Esophagus (tissue), 2 donors: Measurements from ENCODE around the gene SYTL3. TPM values are rescaled to one million over a fixed set of nuclear protein-coding genes. Genes with fewer than 3 reads are reported as not detected.

ENCODE experiments used
- H3K27ac ChIP-seq, 2 donors: one replicate each; pipeline ENCODE4 v1.5.1; 2013; ENCODE audit warnings: low read depth in 2 of 2, mild to moderate bottlenecking in 2 of 2, inconsistent platforms in 1 of 2, low read length in 1 of 2, moderate library complexity in 1 of 2
- H3K27me3 ChIP-seq, 2 donors: one replicate each; pipeline ENCODE4 v1.6.1; 2013; ENCODE audit warnings: low read length in 2 of 2, control low read depth in 1 of 2, mild to moderate bottlenecking in 1 of 2; ENCODE audit not compliant: insufficient read depth in 2 of 2, control insufficient read depth in 1 of 2
- H3K36me3 ChIP-seq, 2 donors: one replicate each; pipeline ENCODE4 v1.6.1; 2013; ENCODE audit warnings: low read length in 1 of 2; ENCODE audit not compliant: control insufficient read depth in 2 of 2, insufficient read depth in 2 of 2
- H3K4me1 ChIP-seq, 2 donors: one replicate each; pipeline ENCODE4 v1.6.1; 2013; ENCODE audit warnings: low read length in 1 of 2; ENCODE audit not compliant: control insufficient read depth in 2 of 2, insufficient read depth in 2 of 2
- H3K4me3 ChIP-seq, 2 donors: one replicate each; pipeline ENCODE4 v1.5.1; 2013; ENCODE audit warnings: low read length in 2 of 2, mild to moderate bottlenecking in 2 of 2, low read depth in 1 of 2, moderate library complexity in 1 of 2
- H3K9me3 ChIP-seq, 2 donors: one replicate each; pipeline ENCODE4 v1.6.1; 2013; ENCODE audit warnings: mild to moderate bottlenecking in 2 of 2, low read depth in 1 of 2, low read length in 1 of 2, moderate library complexity in 1 of 2; ENCODE audit not compliant: control insufficient read depth in 2 of 2, insufficient read depth in 1 of 2
- WGBS, 2 donors: extraction: QIAGEN DNeasy Blood & Tissue Kit; methylation state at CpG; one replicate each; pipeline ENCODE4 v1.1.7; 2013; 5-methylcytosine and 5-hydroxymethylcytosine counted together
- polyA plus RNA-seq, 2 donors: library from polyadenylated mRNA; stranded (reverse); fragments of 200-250 nt; gene quantifications; one replicate each; pipeline ENCODE4 v1.2.3, GENCODE V29; 2013
- donor health status: healthy with polysubstance abuse.
- donor health status: Bipolar disorder and iron deficiency.

Gene SYTL3
- polyA plus RNA-seq, 2 donors, result 2.4 to 2.6 TPM

DNA sequence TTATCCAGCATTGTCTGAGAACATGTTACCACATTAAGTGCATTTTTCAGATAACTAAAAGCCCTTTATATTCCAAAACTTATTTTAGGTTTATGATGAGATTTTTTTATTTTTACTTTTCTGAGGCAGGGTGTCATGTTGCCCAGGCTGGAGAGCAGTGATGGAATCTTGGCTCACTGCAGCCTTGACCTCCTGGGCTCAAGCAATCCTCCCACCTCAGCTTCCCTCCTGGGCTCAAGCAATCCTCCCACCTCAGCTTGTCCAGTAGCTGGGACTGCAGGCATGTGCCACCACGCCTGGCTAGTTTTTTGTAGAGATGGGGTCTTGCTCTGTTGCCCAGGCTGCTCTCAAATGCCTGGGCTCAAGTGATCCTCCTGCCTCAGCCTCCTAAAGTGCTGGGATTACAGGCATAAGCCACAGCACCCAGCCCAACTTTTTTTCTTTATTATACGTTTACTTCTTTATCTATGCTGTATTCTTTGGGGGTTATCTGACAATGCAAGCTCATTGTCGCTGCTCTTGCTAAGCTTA lies 11.5 kb upstream of the SYTL3 start:
- peaks cover 0 to 2% of the 10 kb centered on the region in 2 donors for H3K4me1 ChIP-seq
- no peaks in the 10 kb centered on the region for H3K27me3 ChIP-seq
- no peaks in the 10 kb centered on the region for H3K9me3 ChIP-seq
- no peak overlapping the region for H3K27ac ChIP-seq
- WGBS, 2 donors, result 73 to 90% methylated on average over 3 of the region's 3 CpGs
- H3K4me3 ChIP-seq, result no peak overlapping the region
- H3K36me3 ChIP-seq, result peaks cover 0 to 16% of the 10 kb centered on the region in 2 donors

DNA sequence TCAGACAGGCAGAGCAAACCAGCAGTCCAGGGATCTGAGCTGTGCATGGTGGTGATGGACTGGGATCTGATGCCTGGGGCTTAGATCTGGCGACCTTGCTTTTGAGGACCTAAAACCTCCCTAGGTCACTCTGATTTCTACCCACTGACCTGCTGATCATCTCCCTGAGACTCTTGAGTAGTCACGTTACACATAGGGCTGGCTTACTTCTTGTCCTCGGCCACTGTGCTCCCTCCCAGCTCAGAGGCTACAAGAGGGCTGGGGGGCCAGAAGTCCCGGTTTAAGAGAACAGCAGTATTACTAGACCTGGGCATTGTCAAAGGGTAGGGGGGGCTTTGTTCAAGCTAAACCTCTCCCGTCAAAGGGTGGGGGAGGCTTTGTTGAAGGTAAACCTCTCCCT lies 10.8 kb upstream of the SYTL3 start:
- Histone ChIP-seq H3K27me3 (no peaks in the 10 kb centered on the region), H3K4me1 (peaks cover 0 to 2% of the 10 kb centered on the region in 2 donors), H3K27ac (no peak overlapping the region), H3K4me3 (no peak overlapping the region), H3K9me3 (no peaks in the 10 kb centered on the region), H3K36me3 (peaks cover 0 to 16% of the 10 kb centered on the region in 2 donors)
- 88% methylated on average over 5 of the region's 5 CpGs for WGBS, 2 donors

DNA sequence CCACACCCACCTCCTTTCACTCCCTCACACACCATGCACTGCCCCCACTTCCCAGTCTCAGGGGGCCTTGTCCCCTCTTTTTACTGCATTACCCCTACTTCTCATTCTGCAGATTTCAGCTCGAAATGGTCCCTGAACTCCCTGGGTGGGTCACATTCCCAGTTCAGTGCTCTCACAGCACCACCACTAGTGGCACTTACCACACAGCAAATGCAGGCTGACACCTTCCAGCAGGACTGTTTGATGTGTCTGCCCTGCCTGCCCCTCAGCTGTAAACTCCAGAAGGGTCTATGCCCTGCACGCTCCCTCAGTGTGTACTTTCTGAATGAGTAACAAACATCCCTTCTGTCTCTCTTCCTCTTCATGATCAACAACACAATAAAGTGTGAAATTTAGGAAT lies 9.3 kb upstream of the SYTL3 start:
- Histone ChIP-seq H3K27ac (no peak overlapping the region), H3K9me3 (no peaks in the 10 kb centered on the region), H3K27me3 (no peaks in the 10 kb centered on the region), H3K36me3 (peaks cover 0 to 16% of the 10 kb centered on the region in 2 donors), H3K4me1 (peaks cover 0 to 2% of the 10 kb centered on the region in 2 donors), H3K4me3 (no peak overlapping the region)
- WGBS, 2 donors, result 88 to 91% methylated on average over 2 of the region's 2 CpGs

DNA sequence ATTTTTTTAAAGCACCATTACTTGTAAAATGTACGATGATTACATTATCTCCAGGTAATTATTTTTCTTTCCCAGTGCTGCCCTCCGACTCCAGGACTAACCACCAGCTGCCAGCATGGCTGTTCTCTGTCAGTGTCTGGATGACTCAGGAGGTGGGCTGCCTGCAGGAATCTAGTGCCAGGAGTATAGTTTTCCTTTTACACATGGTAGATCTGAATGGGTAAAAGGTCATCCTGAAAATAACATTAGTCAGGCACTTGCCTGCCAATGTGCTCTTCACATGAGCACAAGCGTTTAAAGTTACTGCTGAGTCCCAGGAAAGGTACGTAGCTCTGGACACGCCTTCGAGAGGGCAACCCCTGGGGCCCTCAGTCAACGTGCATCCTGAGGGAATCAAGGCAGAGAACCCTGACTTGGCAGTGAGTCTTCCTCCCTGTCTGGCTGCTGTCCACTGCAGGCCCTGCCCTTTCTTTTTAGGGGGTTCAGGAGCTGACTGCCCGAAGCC lies 7.7 kb upstream of the SYTL3 start:
- Histone ChIP-seq H3K36me3 (peaks cover 0 to 11% of the 10 kb centered on the region in 2 donors), H3K27me3 (no peaks in the 10 kb centered on the region), H3K4me1 (peaks cover 0 to 2% of the 10 kb centered on the region in 2 donors), H3K9me3 (no peaks in the 10 kb centered on the region), H3K4me3 (peak overlapping the region in 1 of 2 donors; percentile 12), H3K27ac (peak overlapping the region; percentile 77 to 83)
- WGBS, 2 donors, result 36 to 37% methylated on average over 8 of the region's 8 CpGs

DNA sequence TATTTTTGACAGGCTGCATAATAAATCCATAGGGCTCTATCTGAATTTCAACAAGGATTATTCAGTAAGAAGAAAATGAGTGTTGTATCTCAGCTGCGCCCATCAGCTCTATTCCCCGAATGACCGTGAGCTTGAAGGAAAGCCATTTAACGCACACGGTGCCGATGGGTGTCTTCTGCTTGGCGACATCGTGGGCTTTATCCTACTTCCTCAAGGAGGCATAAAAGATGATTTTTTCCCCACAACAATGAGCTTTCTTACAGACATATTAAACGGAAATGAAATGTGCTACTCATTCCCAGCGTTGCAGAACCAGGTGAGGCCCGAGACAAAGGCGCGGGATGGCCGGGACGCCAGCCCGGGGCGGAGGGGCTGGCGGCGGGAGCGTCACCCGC lies 6.0 kb upstream of the SYTL3 start:
- no peaks in the 10 kb centered on the region for H3K9me3 ChIP-seq
- peak overlapping the region; percentile 71 to 99 for H3K4me3 ChIP-seq
- H3K27me3 ChIP-seq, result no peaks in the 10 kb centered on the region
- H3K36me3 ChIP-seq, result peaks cover 0 to 7% of the 10 kb centered on the region in 2 donors
- H3K4me1 ChIP-seq, result peaks cover 0 to 2% of the 10 kb centered on the region in 2 donors
- WGBS, 2 donors, result 1% methylated on average over 21 of the region's 21 CpGs
- peak overlapping the region; percentile 97 to 99 for H3K27ac ChIP-seq

DNA sequence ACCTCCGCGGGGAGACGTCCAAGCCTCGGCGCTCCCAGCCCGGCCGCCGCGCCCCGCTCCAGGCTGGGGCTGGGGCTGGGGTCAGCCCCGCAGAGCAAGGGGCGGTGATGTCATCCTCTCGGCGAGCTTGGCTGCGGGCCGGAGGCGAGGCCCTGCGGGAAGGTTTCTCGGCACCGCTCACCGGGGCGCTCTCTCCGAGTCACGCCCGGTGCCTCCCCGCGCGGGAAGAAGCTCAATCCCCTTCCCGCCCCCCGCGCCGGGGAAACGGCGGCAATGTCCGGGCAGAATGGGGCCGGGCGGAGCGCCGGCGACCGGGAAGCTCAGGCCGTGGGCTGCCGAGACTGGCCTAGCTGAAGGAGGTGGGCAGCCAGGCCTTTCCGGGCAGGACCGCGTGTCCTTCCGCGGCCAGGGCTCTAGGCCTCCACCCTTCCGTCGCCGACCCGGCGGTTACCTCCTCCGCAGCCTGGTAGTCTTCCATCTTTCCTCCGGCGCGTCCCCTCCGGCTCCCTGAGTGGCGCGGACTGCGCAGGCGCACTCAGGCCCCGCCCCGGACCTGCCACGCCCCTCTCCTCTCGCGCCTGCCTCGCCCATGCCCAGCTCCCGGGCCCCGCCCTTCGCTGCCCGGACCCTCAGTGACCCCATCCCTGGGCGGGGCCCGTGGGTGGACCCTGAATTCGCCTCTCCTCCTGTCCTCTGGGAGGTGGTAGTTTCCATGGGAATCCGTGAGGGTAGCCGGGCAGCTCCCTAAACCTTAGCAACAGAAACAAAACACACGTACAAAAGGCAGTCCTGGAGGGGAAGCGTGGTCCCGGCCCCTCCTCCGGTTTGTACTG lies 5.4 kb upstream of the SYTL3 start, which contains the start of gene DYNLT1:
Gene DYNLT1 (minus strand): TSS at position 513 of the 833 bp plus-strand sequence. CDS start 35 bp downstream, at position 478.
- Histone ChIP-seq H3K4me1 (peaks cover 0 to 2% of the 10 kb centered on the region in 2 donors), H3K36me3 (peaks cover 0 to 7% of the 10 kb centered on the region in 2 donors), H3K27ac (peak within 1 kb of the TSS; percentile 97 to 99), H3K9me3 (no peaks in the 10 kb centered on the region), H3K27me3 (no peaks in the 10 kb centered on the region), H3K4me3 (peak within 1 kb of the TSS; percentile 71 to 99)
- 0 to 1% methylated on average over 70 to 81 of the region's 81 CpGs for WGBS, 2 donors

DNA sequence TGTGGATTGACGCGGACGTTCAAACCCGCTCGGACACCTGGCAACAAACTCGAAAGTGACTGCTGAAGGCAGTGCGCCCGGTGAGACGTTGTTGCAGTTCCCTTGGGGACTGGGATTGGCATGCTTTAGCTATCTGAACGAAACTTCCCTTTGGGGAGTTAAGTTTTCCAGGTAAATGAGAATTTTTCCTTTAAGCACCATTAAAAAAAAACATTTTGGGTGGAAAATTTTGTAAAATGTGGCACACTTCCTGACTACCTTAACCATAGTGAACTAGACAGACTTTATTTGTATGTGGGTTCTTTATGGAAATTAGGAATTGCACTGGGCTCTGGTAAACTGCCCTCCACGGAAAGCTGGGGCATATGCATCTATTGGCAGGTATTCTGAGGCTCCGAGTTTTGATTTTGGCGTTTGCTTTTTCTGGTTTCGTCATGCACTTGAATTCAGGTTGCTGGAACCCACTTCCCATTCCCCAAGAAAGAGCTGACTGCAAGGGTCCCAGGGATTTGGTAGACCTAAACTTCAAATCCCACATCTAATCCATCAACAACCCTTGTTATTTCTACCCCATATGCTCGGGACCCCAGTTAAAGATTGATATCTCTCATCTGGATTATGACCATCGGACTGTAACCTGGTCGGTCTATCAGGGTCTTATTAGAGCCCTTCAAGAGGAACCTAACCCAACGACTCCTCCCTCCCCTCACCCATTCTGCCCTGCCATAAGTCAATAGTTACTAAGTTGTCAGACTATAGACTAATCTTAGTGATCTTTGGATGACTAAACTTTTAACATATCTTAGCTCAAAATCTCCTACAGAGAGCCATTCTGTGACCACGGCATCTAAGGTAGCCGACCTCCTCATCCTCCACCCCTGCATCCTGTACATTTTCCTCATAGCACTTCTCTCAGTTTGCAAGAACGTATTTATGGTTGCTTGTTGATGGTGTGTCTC lies 4.5 kb upstream of the SYTL3 start:
- Histone ChIP-seq H3K27me3 (no peaks in the 10 kb centered on the region), H3K36me3 (peaks cover 0 to 4% of the 10 kb centered on the region in 2 donors), H3K4me1 (peaks cover 0 to 2% of the 10 kb centered on the region in 2 donors), H3K9me3 (no peaks in the 10 kb centered on the region), H3K27ac (peak overlapping the region; percentile 84 to 97), H3K4me3 (peak overlapping the region; percentile 71 to 99)
- WGBS, 2 donors, result 29% methylated on average over 21 of the region's 21 CpGs

DNA sequence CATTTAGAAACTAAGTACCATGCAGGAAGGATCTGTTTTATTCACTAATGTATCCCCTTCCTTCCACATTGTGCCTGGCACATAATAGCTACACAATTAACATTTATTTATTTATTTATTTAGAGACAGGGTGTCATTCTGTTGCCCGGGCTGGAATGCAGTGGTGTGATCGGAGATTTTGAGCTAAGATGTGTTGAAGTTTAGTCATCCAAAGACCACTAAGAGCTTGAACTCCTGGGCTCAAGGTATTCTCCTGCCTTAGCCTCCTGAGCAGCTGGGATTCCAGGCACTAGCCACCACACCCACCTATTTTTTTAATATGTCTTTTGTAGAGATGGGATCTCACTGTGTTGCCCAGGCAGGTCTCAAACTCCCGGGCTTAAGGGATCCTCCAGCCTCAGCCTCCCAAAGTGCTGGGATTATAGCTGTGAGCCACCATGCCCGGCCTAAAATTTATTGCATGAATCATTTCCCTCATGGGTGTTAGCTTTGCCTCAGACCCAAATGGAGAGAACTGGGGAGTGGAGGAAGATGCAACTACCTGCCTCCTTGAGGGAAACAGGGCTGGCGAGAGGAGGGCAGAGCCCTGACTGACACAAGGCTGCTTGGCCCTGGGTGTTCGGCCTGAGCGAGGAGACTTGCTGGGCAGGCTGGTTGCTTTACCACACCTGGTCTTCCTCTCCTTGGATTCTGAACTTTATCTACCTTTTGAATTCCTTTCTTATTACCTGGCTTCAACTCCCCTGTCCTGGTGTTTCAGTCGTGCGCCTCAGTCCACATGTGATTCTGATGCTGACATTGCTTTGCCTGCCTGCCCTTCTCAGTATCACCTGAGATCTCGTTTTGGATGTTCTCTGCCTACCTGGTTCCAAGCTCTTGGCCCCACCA lies 3.6 kb upstream of the SYTL3 start:
- Histone ChIP-seq H3K27ac (peak overlapping the region; percentile 65 to 81), H3K4me1 (peaks cover 0 to 2% of the 10 kb centered on the region in 2 donors)

More for the DNA sequence above, 3.6 kb upstream of the SYTL3 start:
- no peaks in the 10 kb centered on the region for H3K36me3 ChIP-seq
- H3K27me3 ChIP-seq, result no peaks in the 10 kb centered on the region
- H3K4me3 ChIP-seq, result no peak overlapping the region
- 59 to 79% methylated on average over 10 of the region's 10 CpGs for WGBS, 2 donors
- H3K9me3 ChIP-seq, result no peaks in the 10 kb centered on the region
